HG03025 (cell line): ENCODE data around the gene SMAD3.
A peak's percentile ranks its signal among the peaks of the same experiment; 100 is the strongest.
"Not testable (repeated sequence)": the region's sequence is repeated elsewhere in the genome, so short reads cannot be mapped to it uniquely, and the experiment has no call there.

Source experiments
- ATAC-seq: cut with Tn5 transposase; IDR thresholded peaks from one replicate; pipeline ENCODE4 v1.9.1; 2021; ENCODE audit warnings: mild to moderate bottlenecking, moderate library complexity; ENCODE audit not compliant: unreplicated experiment, low FRiP score

SMAD3 gene

GRCh38 chr15:67123291-67123690, 57.9 kb downstream of the SMAD3 start:
- ATAC-seq, result not testable (repeated sequence)

GRCh38 chr15:67124111-67124510, 58.7 kb downstream of the SMAD3 start:
- ATAC-seq, result no peak

GRCh38 chr15:67124911-67125588, 59.6 kb downstream of the SMAD3 start:
- no peak for ATAC-seq

- ATAC-seq, result no peak
These were observed 60.4 kb downstream of the SMAD3 start for GRCh38 chr15:67125589-67126502.

GRCh38 chr15:67126551-67127330, 61.3 kb downstream of the SMAD3 start:
- no peak for ATAC-seq

- no peak for ATAC-seq
These were observed 61.9 kb downstream of the SMAD3 start for GRCh38 chr15:67127331-67127664.

- ATAC-seq, result no peak
These were observed 62.6 kb downstream of the SMAD3 start for GRCh38 chr15:67127965-67128364.

- no peak for ATAC-seq
These were observed 64.8 kb downstream of the SMAD3 start for GRCh38 chr15:67130166-67130565.

- no peak for ATAC-seq
These were observed 65.5 kb downstream of the SMAD3 start for GRCh38 chr15:67130673-67131601.

- no peak for ATAC-seq
These were observed 66.9 kb downstream of the SMAD3 start for GRCh38 chr15:67132276-67132675.

GRCh38 chr15:67133026-67133425, 67.6 kb downstream of the SMAD3 start:
- no peak for ATAC-seq

GRCh38 chr15:67133738-67134066, 68.3 kb downstream of the SMAD3 start:
- ATAC-seq, result no peak

- ATAC-seq, result peak; percentile 65
These were observed 68.9 kb downstream of the SMAD3 start for GRCh38 chr15:67134067-67134838.

GRCh38 chr15:67134871-67135492, 69.6 kb downstream of the SMAD3 start:
- ATAC-seq, result no peak

GRCh38 chr15:67135494-67135893, 70.1 kb downstream of the SMAD3 start:
- ATAC-seq, result no peak

GRCh38 chr15:67136802-67137201, 71.4 kb downstream of the SMAD3 start:
- no peak for ATAC-seq

GRCh38 chr15:67137319-67137718, 71.9 kb downstream of the SMAD3 start:
- ATAC-seq, result no peak

- ATAC-seq, result no peak
These were observed 72.8 kb downstream of the SMAD3 start for GRCh38 chr15:67137951-67138848.
